ENCODE data around the gene ESYT2.

The ESYT2 gene

GRCh38 chr7:158802535-158803366 lies 26.6 kb downstream of the ESYT2 start:
- DNase-seq (ENCODE audit: low read depth) = no peak

- DNase-seq (ENCODE audit: low read depth) = no peak
Observed at GRCh38 chr7:158798741-158799140, 30.6 kb downstream of the ESYT2 start.

- no peak for DNase-seq (ENCODE audit: low read depth)
Observed at GRCh38 chr7:158796667-158797066, 32.6 kb downstream of the ESYT2 start.

GRCh38 chr7:158795272-158795671 lies 34.0 kb downstream of the ESYT2 start:
- DNase-seq (ENCODE audit: low read depth) = no peak

- no peak for DNase-seq (ENCODE audit: low read depth)
Observed at GRCh38 chr7:158791107-158791506, 38.2 kb downstream of the ESYT2 start.

- no peak for DNase-seq (ENCODE audit: low read depth)
Observed at GRCh38 chr7:158789842-158790241, 39.5 kb downstream of the ESYT2 start.

GRCh38 chr7:158786898-158787297 lies 42.4 kb downstream of the ESYT2 start:
- no peak for DNase-seq (ENCODE audit: low read depth)

- DNase-seq (ENCODE audit: low read depth) = no peak
Observed at GRCh38 chr7:158784270-158784669, 45.0 kb downstream of the ESYT2 start.

- no peak for DNase-seq (ENCODE audit: low read depth)
Observed at GRCh38 chr7:158783595-158783994, 45.7 kb downstream of the ESYT2 start.

- DNase-seq (ENCODE audit: low read depth) = no peak
Observed at GRCh38 chr7:158782761-158783401, 46.4 kb downstream of the ESYT2 start.

GRCh38 chr7:158781974-158782664 lies 47.2 kb downstream of the ESYT2 start:
- no peak for DNase-seq (ENCODE audit: low read depth)

- DNase-seq (ENCODE audit: low read depth) = no peak
Observed at GRCh38 chr7:158781217-158781973, 47.9 kb downstream of the ESYT2 start.

GRCh38 chr7:158779061-158780000 lies 50.0 kb downstream of the ESYT2 start:
- DNase-seq (ENCODE audit: low read depth) = no peak

GRCh38 chr7:158778471-158778870 lies 50.8 kb downstream of the ESYT2 start:
- peak; percentile 46 for DNase-seq (ENCODE audit: low read depth)

- no peak for DNase-seq (ENCODE audit: low read depth)
Observed at GRCh38 chr7:158777793-158778192, 51.5 kb downstream of the ESYT2 start.

- DNase-seq (ENCODE audit: low read depth) = no peak
Observed at GRCh38 chr7:158776474-158776873, 52.8 kb downstream of the ESYT2 start.

- DNase-seq (ENCODE audit: low read depth) = no peak
Observed at GRCh38 chr7:158774952-158775351, 54.4 kb downstream of the ESYT2 start.

GRCh38 chr7:158772916-158773315 lies 56.4 kb downstream of the ESYT2 start:
- no peak for DNase-seq (ENCODE audit: low read depth)

- no peak for DNase-seq (ENCODE audit: low read depth)
Observed at GRCh38 chr7:158771213-158771834, 58.0 kb downstream of the ESYT2 start.

GRCh38 chr7:158767707-158768106 lies 61.6 kb downstream of the ESYT2 start:
- DNase-seq (ENCODE audit: low read depth) = no peak

Data from GM04503 (cell line).